GM20000 (cell line): Measurements from ENCODE around the gene HDAC4.

Experiments used
- DNase-seq: peaks from one replicate; pipeline ENCODE4 v3.0.0; 2012; ENCODE audit warnings: low spot score
- TF ChIP-seq, protein P1 (sequence below): IDR thresholded peaks from 2 replicates; pipeline ENCODE4 v1.5.1; 2012; ENCODE audit warnings: mild to moderate bottlenecking, control low read depth; ENCODE audit errors: extremely low read depth, missing control alignments

The HDAC4 gene

DNA sequence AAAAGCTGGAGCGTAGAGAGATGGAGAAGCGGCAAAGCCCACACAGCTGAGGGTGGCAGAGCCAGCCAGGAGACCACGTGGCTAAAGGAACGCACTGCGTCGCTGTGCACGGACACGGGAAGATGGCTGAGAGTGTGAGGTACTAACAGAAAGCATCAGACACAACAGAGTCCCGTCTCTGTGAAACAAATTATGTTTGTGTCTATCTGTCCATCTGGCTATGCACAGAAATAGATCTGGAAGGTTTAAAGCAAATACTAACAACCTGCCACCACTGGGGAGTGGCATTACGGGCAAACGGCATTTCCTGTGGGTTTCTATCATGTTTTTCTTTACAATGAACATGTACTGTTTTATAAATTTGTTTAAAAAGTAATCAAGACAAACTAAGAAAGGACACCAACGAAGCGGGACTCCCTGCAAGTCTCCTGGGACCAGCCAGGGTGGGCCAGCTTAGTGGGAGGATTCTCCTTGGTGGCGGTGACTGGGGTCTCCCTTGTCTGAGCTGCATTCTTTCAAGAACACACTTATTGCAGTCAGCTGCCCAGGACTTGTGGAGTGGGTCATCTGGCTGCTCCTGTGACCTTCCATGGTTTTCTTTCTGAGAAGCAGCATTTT lies 290.8 kb downstream of the HDAC4 start:
- no peak for DNase-seq
- TF ChIP-seq, protein P1, sequence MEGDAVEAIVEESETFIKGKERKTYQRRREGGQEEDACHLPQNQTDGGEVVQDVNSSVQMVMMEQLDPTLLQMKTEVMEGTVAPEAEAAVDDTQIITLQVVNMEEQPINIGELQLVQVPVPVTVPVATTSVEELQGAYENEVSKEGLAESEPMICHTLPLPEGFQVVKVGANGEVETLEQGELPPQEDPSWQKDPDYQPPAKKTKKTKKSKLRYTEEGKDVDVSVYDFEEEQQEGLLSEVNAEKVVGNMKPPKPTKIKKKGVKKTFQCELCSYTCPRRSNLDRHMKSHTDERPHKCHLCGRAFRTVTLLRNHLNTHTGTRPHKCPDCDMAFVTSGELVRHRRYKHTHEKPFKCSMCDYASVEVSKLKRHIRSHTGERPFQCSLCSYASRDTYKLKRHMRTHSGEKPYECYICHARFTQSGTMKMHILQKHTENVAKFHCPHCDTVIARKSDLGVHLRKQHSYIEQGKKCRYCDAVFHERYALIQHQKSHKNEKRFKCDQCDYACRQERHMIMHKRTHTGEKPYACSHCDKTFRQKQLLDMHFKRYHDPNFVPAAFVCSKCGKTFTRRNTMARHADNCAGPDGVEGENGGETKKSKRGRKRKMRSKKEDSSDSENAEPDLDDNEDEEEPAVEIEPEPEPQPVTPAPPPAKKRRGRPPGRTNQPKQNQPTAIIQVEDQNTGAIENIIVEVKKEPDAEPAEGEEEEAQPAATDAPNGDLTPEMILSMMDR: no peak

DNA sequence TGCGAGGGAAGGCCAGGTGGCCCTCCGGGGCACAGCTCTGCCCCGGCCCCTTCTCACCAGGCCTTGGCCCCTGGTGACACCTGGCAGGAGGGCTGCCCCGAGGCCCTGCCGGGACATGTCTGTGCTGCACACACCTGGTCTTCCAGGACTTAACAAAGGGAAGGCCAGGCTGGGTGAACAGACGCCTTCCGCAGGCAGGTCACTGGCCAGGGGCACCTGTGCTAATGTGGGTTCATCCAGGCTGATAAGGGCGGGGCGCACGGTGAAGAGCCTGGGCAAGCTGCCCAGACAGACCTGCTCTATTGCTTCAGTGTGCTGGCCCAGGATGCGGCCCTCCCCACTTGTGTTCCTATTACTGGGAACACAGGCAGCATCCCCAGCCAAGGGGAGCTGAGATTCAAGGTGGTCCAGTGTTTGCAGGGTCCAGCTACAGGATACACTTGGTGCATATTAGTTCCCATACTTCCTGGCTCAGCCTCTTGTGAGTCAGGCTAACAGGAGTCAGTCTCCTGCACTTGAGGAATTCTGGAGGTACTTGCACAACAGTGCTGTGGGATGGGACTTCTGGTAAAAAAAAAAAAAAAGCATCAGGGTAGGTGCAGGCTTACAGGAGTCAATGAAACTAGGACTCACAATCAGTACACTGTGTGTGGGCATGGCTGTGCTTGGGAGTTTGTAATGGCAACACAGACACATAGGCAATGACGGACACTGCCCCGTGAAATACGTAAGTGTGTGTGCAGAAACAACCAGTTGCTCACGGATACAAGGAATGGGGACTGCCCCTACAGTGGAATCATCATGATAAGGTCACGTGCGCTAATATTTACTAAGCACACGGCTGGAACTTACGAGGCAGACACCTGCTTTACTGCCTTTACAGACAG lies 291.5 kb downstream of the HDAC4 start:
- no peak for DNase-seq
- TF ChIP-seq, protein P1: no peak

DNA sequence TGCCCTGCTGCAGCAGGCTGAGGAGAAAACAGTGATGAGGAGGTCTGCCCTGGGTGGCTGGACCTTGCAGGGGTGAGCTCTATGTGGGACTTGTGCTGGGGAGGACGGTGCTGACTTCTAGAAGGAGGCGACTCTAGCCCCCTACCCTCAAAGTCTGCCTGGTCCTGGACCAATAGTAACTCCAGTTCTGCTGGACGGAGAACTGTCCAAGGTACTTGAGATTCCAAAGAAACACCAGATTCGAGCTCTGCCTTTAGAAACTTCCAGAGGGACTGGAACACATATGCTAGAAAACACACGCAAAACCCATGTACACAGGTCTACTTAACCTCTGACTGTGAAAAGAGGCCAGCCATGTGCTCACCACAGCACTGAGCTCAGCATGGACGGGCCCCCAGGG lies 292.4 kb downstream of the HDAC4 start:
- DNase-seq: no peak
- TF ChIP-seq, protein P1: no peak

DNA sequence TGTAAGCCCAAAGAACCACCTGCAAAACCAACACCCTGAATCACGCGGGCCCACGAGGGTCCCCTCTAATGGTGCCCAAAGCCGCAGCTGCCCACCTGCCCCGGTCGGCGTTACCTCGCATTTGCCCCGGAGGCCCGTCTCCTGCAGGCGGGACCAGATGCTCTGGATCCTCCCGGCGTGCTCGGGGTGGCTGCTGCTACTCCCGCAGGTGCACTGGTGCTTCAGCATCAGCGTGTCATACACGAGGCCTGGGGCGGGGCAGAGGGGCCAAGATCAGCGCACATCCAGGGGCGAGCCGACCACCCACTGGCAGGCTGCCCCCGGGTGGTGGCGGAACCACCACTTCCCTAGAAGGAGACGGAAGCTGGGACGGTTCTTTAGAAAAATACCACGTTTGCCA lies 292.9 kb downstream of the HDAC4 start:
- TF ChIP-seq, protein P1: no peak
- no peak for DNase-seq

DNA sequence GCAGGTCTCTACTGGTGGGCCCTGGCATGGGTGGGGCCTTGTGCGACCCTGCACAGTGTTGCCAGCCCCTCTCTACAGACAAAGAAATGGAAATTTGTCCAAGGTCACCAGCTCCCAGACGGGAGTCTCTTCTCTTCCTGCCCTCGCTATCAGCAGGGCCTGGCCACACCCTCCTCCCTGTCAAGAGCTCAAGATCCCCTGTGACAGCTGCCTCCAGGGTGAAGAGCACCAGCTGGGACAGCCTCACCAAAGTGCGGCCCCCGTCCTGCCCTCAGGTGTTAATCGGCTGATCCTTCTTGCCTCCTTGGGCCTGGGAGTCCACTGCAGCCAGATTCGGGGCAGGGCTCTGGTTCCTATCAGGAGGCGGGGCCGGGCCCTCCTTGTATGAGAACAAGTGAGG lies 293.9 kb downstream of the HDAC4 start:
- no peak for DNase-seq
- TF ChIP-seq, protein P1: no peak

DNA sequence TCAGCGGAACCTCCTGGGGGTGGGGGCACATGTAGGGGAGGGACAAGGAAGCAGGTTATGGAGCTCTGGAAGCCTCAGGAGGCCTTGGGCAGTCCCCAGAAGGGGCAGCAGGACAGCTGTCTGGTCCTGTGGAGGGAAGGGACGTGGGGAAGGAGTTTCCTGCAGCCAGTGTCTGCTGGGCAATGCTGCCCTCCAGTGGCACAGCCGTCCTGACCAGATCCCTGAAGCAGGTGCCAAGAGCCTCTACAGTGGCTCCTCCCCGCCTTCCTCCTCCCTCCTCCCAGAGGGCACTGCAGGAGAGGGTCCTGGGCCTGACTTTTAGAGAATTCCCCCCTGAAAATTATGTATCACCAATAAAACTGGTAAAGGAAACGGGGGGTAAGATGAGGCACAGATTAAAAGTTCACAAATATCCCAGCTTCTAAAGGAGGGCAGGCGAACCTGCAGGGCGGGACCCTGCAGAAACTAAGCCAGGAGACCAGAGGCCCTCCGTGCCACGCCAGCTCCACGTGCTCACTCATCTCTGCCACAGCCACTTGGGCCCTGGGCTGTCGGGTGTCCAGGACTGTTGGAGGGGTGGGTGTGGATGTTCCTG lies 294.4 kb downstream of the HDAC4 start:
- TF ChIP-seq, protein P1: peak; percentile 7
- DNase-seq: peak; percentile 62

DNA sequence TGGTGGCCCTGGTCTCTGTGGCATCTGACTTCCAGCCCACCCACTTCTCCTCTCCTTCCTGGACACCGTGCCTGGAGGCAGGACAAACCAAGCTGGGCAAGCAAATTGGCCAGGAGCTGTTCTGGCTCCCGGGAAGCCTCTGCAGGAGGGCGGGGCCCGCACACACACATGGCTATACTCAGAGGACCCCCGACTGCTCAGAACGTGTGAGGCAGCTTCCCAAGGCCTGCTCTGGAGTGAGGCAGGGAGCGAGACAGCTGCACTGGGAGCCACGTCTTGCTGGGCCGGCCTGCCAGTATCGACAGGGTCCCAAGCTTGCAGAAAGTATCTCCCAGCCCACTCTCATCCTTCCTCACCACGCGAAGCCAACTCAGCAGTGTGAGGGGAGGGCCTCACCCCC lies 295.6 kb downstream of the HDAC4 start:
- TF ChIP-seq, protein P1: no peak
- DNase-seq: no peak
